ENCODE results near the gene PDE4D. TPM values are rescaled to one million over a fixed set of nuclear protein-coding genes. Genes with fewer than 3 reads are reported as not detected.
A peak's percentile ranks its signal among the peaks of the same experiment; 100 is the strongest.

The PDE4D gene
- total and polyA plus RNA-seq, 8 donors = 1.5 to 7.1 (median 3.1) TPM

GRCh38 chr5:59592101-59592500 is 301.4 kb downstream of the PDE4D start:
- FAIRE-seq = no peak
- H3K27me3 ChIP-seq = no peaks in the 10 kb centered on the region
- intact Hi-C loops (cut with DNase I) = no loop called here

GRCh38 chr5:59591162-59591561 is 302.4 kb downstream of the PDE4D start:
- H3K4me3 ChIP-seq = no peak overlapping the region
- ATAC-seq (peak in 2 of 4 donors; percentile 27 to 33), DNase-seq (no peak), FAIRE-seq (peak; percentile 92)
- H3K4me1 ChIP-seq = peaks cover 2 to 7% (median 4%) of the 10 kb centered on the region in 3 donors
- intact Hi-C loops (cut with DNase I) = no loop called here
- H3K9me3 ChIP-seq = no peaks in the 10 kb centered on the region
- H3K27ac ChIP-seq = no peak overlapping the region
- TF ChIP-seq CTCF (IDR thresholded peaks at IDR 0.05) = no peak
- no peaks in the 10 kb centered on the region for H3K36me3 ChIP-seq
- no peaks in the 10 kb centered on the region for H3K27me3 ChIP-seq

More at GRCh38 chr5:59592101-59592500, 301.4 kb downstream of the PDE4D start:
- H3K9me3 ChIP-seq = no peaks in the 10 kb centered on the region
- H3K4me3 ChIP-seq = no peak overlapping the region
- H3K36me3 ChIP-seq = no peaks in the 10 kb centered on the region
- DNase-seq (no peak), ATAC-seq (no peak)
- no peak for TF ChIP-seq CTCF (IDR thresholded peaks at IDR 0.05)
- peaks cover 2 to 7% (median 3%) of the 10 kb centered on the region in 3 donors for H3K4me1 ChIP-seq
- no peak overlapping the region for H3K27ac ChIP-seq
- WGBS, 2 donors = 41 to 70% methylated on average over 3 of the region's 3 CpGs

- no peak overlapping the region for H3K4me3 ChIP-seq
- no peak overlapping the region for H3K27ac ChIP-seq
- peaks cover 2 to 7% (median 4%) of the 10 kb centered on the region in 3 donors for H3K4me1 ChIP-seq
- intact Hi-C loops (cut with DNase I) = no loop called here
- H3K27me3 ChIP-seq = no peaks in the 10 kb centered on the region
- no peaks in the 10 kb centered on the region for H3K9me3 ChIP-seq
- ATAC-seq (no peak), FAIRE-seq (no peak), DNase-seq (no peak)
- H3K36me3 ChIP-seq = no peaks in the 10 kb centered on the region
- TF ChIP-seq CTCF (IDR thresholded peaks at IDR 0.05) = no peak
Measured at GRCh38 chr5:59588922-59589321, 304.6 kb downstream of the PDE4D start.

- TF ChIP-seq CTCF (IDR thresholded peaks at IDR 0.05) = no peak
- peak; percentile 11 to 61 (median 40) for DNase-seq
- peaks cover 2 to 15% (median 12%) of the 10 kb centered on the region in 3 donors for H3K4me1 ChIP-seq
Measured at GRCh38 chr5:59587489-59588337, 305.8 kb downstream of the PDE4D start.

GRCh38 chr5:59586841-59587240 is 306.7 kb downstream of the PDE4D start:
- intact Hi-C loops (cut with DNase I) = no loop called here
- Histone ChIP-seq H3K27me3 (no peaks in the 10 kb centered on the region), H3K27ac (no peak overlapping the region), H3K4me1 (peaks cover 2 to 16% (median 12%) of the 10 kb centered on the region in 3 donors), H3K9me3 (no peaks in the 10 kb centered on the region), H3K4me3 (no peak overlapping the region), H3K36me3 (no peaks in the 10 kb centered on the region)
- DNase-seq (no peak), FAIRE-seq (no peak), ATAC-seq (no peak)
- WGBS, 2 donors = 88 to 90% methylated on average over 5 of the region's 5 CpGs
- TF ChIP-seq CTCF (IDR thresholded peaks at IDR 0.05) = no peak

More at GRCh38 chr5:59587489-59588337, 305.8 kb downstream of the PDE4D start:
- intact Hi-C loops (cut with DNase I) = no loop called here
- Histone ChIP-seq H3K9me3 (no peaks in the 10 kb centered on the region), H3K27ac (no peak overlapping the region), H3K27me3 (no peaks in the 10 kb centered on the region), H3K4me3 (peak overlapping the region in 2 of 4 donors; percentile 6 to 28), H3K36me3 (no peaks in the 10 kb centered on the region)
- 3 to 6% methylated on average over 17 of the region's 17 CpGs for WGBS, 2 donors
- FAIRE-seq = no peak
- peak; percentile 72 to 89 (median 88) for ATAC-seq

Measured in pancreas (tissue), 10 donors.